GM23338 (cell line): ENCODE results near the gene EGLN3. TPM values are rescaled to one million over a fixed set of nuclear protein-coding genes. Genes with fewer than 3 reads are reported as not detected.

Experiments used
- ATAC-seq: fragments of 200-7000 bp; cut with Tn5 transposase; 3 replicates; pipeline ENCODE4 v1.9.1; 2020
- DNase-seq: peaks from one replicate; pipeline ENCODE4 v3.0.0-alpha.2; 2015; ENCODE audit warnings: low spot score
- H2AFZ ChIP-seq: fragments of 200-600 bp; sonication (generic); 2 replicates; pipeline ENCODE4 v1.8.0; 2016; ENCODE audit warnings: antibody characterized with exemption, mild to moderate bottlenecking, moderate library complexity
- H3F3A ChIP-seq: fragments of 200-600 bp; sonication (generic); replicated peaks from 2 replicates; pipeline ENCODE4 v1.8.0; 2017; ENCODE audit warnings: antibody characterized with exemption, mixed run types, low read depth
- H3K27ac ChIP-seq: fragments of 200-600 bp; sonication (generic); 2 replicates; pipeline ENCODE4 v1.6.1; 2016; ENCODE audit warnings: low read depth
- H3K27me3 ChIP-seq: fragments of 200-600 bp; sonication (generic); 2 replicates; pipeline ENCODE4 v1.8.0; 2016; ENCODE audit warnings: mild to moderate bottlenecking, mixed run types, moderate library complexity; ENCODE audit not compliant: insufficient read depth
- H3K36me3 ChIP-seq: fragments of 200-600 bp; sonication (generic); 2 replicates; pipeline ENCODE4 v1.8.0; 2016; ENCODE audit warnings: mild to moderate bottlenecking; ENCODE audit not compliant: insufficient read depth
- H3K4me1 ChIP-seq: fragments of 200-600 bp; sonication (generic); 2 replicates; pipeline ENCODE4 v1.8.0; 2016; ENCODE audit warnings: mild to moderate bottlenecking, moderate library complexity; ENCODE audit not compliant: insufficient read depth
- H3K4me2 ChIP-seq: fragments of 200-600 bp; sonication (generic); 2 replicates; pipeline ENCODE4 v1.7.1; 2017; ENCODE audit warnings: mixed run types
- H3K4me3 ChIP-seq: fragments of 200-600 bp; sonication (generic); 2 replicates; pipeline ENCODE4 v1.6.1; 2016; ENCODE audit warnings: mixed run types
- H3K79me2 ChIP-seq: fragments of 200-600 bp; sonication (generic); replicated peaks from 2 replicates; pipeline ENCODE4 v1.8.0; 2017; ENCODE audit warnings: mild to moderate bottlenecking; ENCODE audit not compliant: insufficient read depth
- H3K9me2 ChIP-seq: fragments of 200-600 bp; sonication (generic); 2 replicates; pipeline ENCODE4 v1.8.0; 2017; ENCODE audit not compliant: insufficient read depth
- H4K20me1 ChIP-seq: fragments of 200-600 bp; sonication (generic); replicated peaks from 2 replicates; pipeline ENCODE4 v1.8.0; 2017; ENCODE audit warnings: mild to moderate bottlenecking; ENCODE audit not compliant: insufficient read depth
- H3K27ac Mint-ChIP-seq: 2 replicates; pipeline ENCODE4 v1.8.0; 2020; ENCODE audit warnings: inconsistent platforms, mild to moderate bottlenecking, moderate library complexity, mixed read lengths
- H3K27me3 Mint-ChIP-seq: 3 replicates; pipeline ENCODE4 v1.8.0; 2022; ENCODE audit warnings: low read depth, mild to moderate bottlenecking, moderate library complexity, mixed read lengths, inconsistent platforms; ENCODE audit not compliant: insufficient read depth, poor library complexity
- H3K36me3 Mint-ChIP-seq: 3 replicates; pipeline ENCODE4 v1.8.0; 2021; ENCODE audit warnings: low read depth, mild to moderate bottlenecking, inconsistent platforms, moderate library complexity, mixed read lengths
- H3K4me1 Mint-ChIP-seq: 3 replicates; pipeline ENCODE4 v1.8.0; 2020; ENCODE audit warnings: mild to moderate bottlenecking, inconsistent platforms, mixed read lengths
- H3K4me3 Mint-ChIP-seq: 3 replicates; pipeline ENCODE4 v1.8.0; 2021; ENCODE audit warnings: moderate library complexity, mild to moderate bottlenecking, inconsistent platforms, mixed read lengths
- H3K9me3 Mint-ChIP-seq: 3 replicates; pipeline ENCODE4 v1.8.0; 2020; ENCODE audit warnings: moderate library complexity, mild to moderate bottlenecking, inconsistent platforms, mixed read lengths
- CREB1 ChIP-seq: fragments of 250-450 bp; sonication (Bioruptor Pico); IDR thresholded peaks from 2 replicates; pipeline ENCODE4 v1.5.0; 2020; ENCODE audit warnings: low read depth, mild to moderate bottlenecking, moderate library complexity
- CTCF ChIP-seq, 2 experiments: fragments of 200-600 bp in 1 of 2; sonication (generic) in 1 of 2; conservative IDR thresholded peaks; 2 replicates each; pipeline versions ENCODE4 v1.5.1 to v1.6.1; 2016 to 2017; ENCODE audit warnings: antibody characterized with exemption in 2 of 2, low read depth in 2 of 2, mild to moderate bottlenecking in 2 of 2, moderate library complexity in 1 of 2
- ETS1 ChIP-seq: IDR thresholded peaks from 2 replicates; pipeline ENCODE4 v1.6.1; 2016; ENCODE audit warnings: antibody characterized with exemption
- EZH2 ChIP-seq: fragments of 200-600 bp; sonication (generic); IDR thresholded peaks from one replicate; pipeline ENCODE4 v1.8.0; 2017; ENCODE audit warnings: antibody characterized with exemption, mild to moderate bottlenecking, low read depth; ENCODE audit not compliant: unreplicated experiment
- EZH2phosphoT487 ChIP-seq: fragments of 200-600 bp; sonication (generic); IDR thresholded peaks from one replicate; pipeline ENCODE4 v1.8.1; 2018; ENCODE audit warnings: antibody characterized with exemption; ENCODE audit not compliant: unreplicated experiment
- JUNB ChIP-seq: IDR thresholded peaks from one replicate; pipeline ENCODE4 v1.6.1; 2016; ENCODE audit warnings: antibody characterized with exemption; ENCODE audit not compliant: unreplicated experiment
- NANOG ChIP-seq: IDR thresholded peaks from 2 replicates; pipeline ENCODE4 v1.6.1; 2016; ENCODE audit warnings: antibody characterized with exemption, borderline replicate concordance
- POLR2AphosphoS5 ChIP-seq: IDR thresholded peaks from 2 replicates; pipeline ENCODE4 v1.6.1; 2016; ENCODE audit warnings: antibody characterized with exemption, low read depth
- REST ChIP-seq: IDR thresholded peaks from one replicate; pipeline ENCODE4 v1.6.1; 2018; ENCODE audit warnings: antibody characterized with exemption; ENCODE audit not compliant: unreplicated experiment
- STAT1 ChIP-seq: IDR thresholded peaks from one replicate; pipeline ENCODE4 v1.6.1; 2016; ENCODE audit warnings: antibody characterized with exemption; ENCODE audit not compliant: unreplicated experiment
- ZNF114 ChIP-seq: fragments of 250-450 bp; sonication (Bioruptor Pico); IDR thresholded peaks from 2 replicates; pipeline ENCODE4 v1.5.0; 2020; ENCODE audit warnings: mild to moderate bottlenecking, moderate library complexity
- ZNF331 ChIP-seq: fragments of 250-450 bp; sonication (Bioruptor Pico); IDR thresholded peaks from 2 replicates; pipeline ENCODE4 v1.5.0; 2020; ENCODE audit warnings: low read depth, mild to moderate bottlenecking, moderate library complexity
- polyA plus RNA-seq: library from polyadenylated mRNA; unstranded; fragments of >200 nt; fragmentation: Nextera tagmentation; extraction: Ambion mirVana; gene quantifications from 2 replicates; pipeline ENCODE4 v1.2.1, GENCODE V29; 2016
- total RNA-seq: library from RNA; depleted of rRNA; stranded (reverse); fragments of >200 nt; shearing (Covaris generic); gene quantifications from 2 replicates; pipeline ENCODE4 v1.2.3, GENCODE V29; 2014

EGLN3 gene
- total and polyA plus RNA-seq, 2 experiments from 2014 or later = 26.8 to 42.9 TPM

GRCh38 chr14:33929799-33930408, 21.0 kb downstream of the EGLN3 start:
- H3K9me2 ChIP-seq = no peaks in the 10 kb centered on the region
- H3K4me1 ChIP-seq = peaks cover 38% of the 10 kb centered on the region
- no peak overlapping the region for H3K4me2 ChIP-seq
- peaks cover 4% of the 10 kb centered on the region; the same call in 1 of the 2 replicates for H3K36me3 ChIP-seq
- no peaks in the 10 kb centered on the region for H3K9me3 Mint-ChIP-seq
- no peak overlapping the region for H3K27ac ChIP-seq
- no peaks in the 10 kb centered on the region for H3F3A ChIP-seq
- H3K4me3 Mint-ChIP-seq = no peak overlapping the region
- peaks cover 25% of the 10 kb centered on the region for H3K4me1 Mint-ChIP-seq
- peaks cover 5% of the 10 kb centered on the region for H3K27me3 Mint-ChIP-seq
- H3K36me3 Mint-ChIP-seq = peaks cover 29% of the 10 kb centered on the region
- ATAC-seq (no peak), DNase-seq (no peak)
- H4K20me1 ChIP-seq = 0 out of 2 replicates have a peak, but pooled peaks cover 3% of the 10 kb centered on the region
- no peak overlapping the region for H3K4me3 ChIP-seq
- H2AFZ ChIP-seq = no peak overlapping the region
- no peak for TF ChIP-seq EZH2phosphoT487
- TF ChIP-seq EZH2 = no peak
- no peak for TF ChIP-seq POLR2AphosphoS5
- TF ChIP-seq CTCF (conservative IDR thresholded peaks at IDR 0.05; ENCODE audit: low read depth in 2 of 2) = no peak
- TF ChIP-seq CREB1 (CRISPR knock-in tag) = no peak
- H3K79me2 ChIP-seq = peaks cover 47% of the 10 kb centered on the region
- H3K27ac Mint-ChIP-seq = no peak overlapping the region
- H3K27me3 ChIP-seq = no peaks in the 10 kb centered on the region

- Histone ChIP-seq H3K27me3 (no peaks in the 10 kb centered on the region), H4K20me1 (0 out of 2 replicates have a peak, but pooled peaks cover 3% of the 10 kb centered on the region), H3K27ac (no peak overlapping the region), H3K4me2 (no peak overlapping the region), H3K36me3 (peaks cover 4% of the 10 kb centered on the region; the same call in 1 of the 2 replicates), H3F3A (no peaks in the 10 kb centered on the region), H3K4me3 (no peak overlapping the region), H3K4me1 (peaks cover 29% of the 10 kb centered on the region), H2AFZ (no peak overlapping the region), H3K79me2 (peaks cover 37% of the 10 kb centered on the region), H3K9me2 (no peaks in the 10 kb centered on the region)
- H3K27ac Mint-ChIP-seq = no peak overlapping the region; the same call in 1 of the 2 replicates
- H3K27me3 Mint-ChIP-seq = peaks cover 5% of the 10 kb centered on the region
- no peak for ATAC-seq
- peaks cover 28% of the 10 kb centered on the region for H3K4me1 Mint-ChIP-seq
- H3K36me3 Mint-ChIP-seq = peaks cover 29% of the 10 kb centered on the region
- DNase-seq = no peak
- no peak overlapping the region for H3K4me3 Mint-ChIP-seq
- no peaks in the 10 kb centered on the region for H3K9me3 Mint-ChIP-seq
- TF ChIP-seq ZNF331 (CRISPR knock-in tag) (no peak), POLR2AphosphoS5 (no peak), ZNF114 (no peak), REST (no peak), NANOG (no peak), STAT1 (no peak), ETS1 (no peak), CREB1 (CRISPR knock-in tag) (no peak), EZH2phosphoT487 (no peak), JUNB (no peak), CTCF (conservative IDR thresholded peaks at IDR 0.05; ENCODE audit: low read depth in 2 of 2) (no peak), EZH2 (no peak)
These were observed 22.0 kb downstream of the EGLN3 start for GRCh38 chr14:33928895-33929294.
